GM23338 (cell line): ENCODE measurements around the gene USP32. TPM values are rescaled to one million over a fixed set of nuclear protein-coding genes. Genes with fewer than 3 reads are reported as not detected.

Experiments
- ATAC-seq: fragments of 200-7000 bp; cut with Tn5 transposase; 3 replicates; pipeline ENCODE4 v1.9.1; 2020
- DNase-seq: peaks from one replicate; pipeline ENCODE4 v3.0.0-alpha.2; 2015; ENCODE audit warnings: low spot score
- H2AFZ ChIP-seq: fragments of 200-600 bp; sonication (generic); 2 replicates; pipeline ENCODE4 v1.8.0; 2016; ENCODE audit warnings: antibody characterized with exemption, mild to moderate bottlenecking, moderate library complexity
- H3F3A ChIP-seq: fragments of 200-600 bp; sonication (generic); replicated peaks from 2 replicates; pipeline ENCODE4 v1.8.0; 2017; ENCODE audit warnings: antibody characterized with exemption, mixed run types, low read depth
- H3K27ac ChIP-seq: fragments of 200-600 bp; sonication (generic); 2 replicates; pipeline ENCODE4 v1.6.1; 2016; ENCODE audit warnings: low read depth
- H3K27me3 ChIP-seq: fragments of 200-600 bp; sonication (generic); 2 replicates; pipeline ENCODE4 v1.8.0; 2016; ENCODE audit warnings: mild to moderate bottlenecking, mixed run types, moderate library complexity; ENCODE audit not compliant: insufficient read depth
- H3K36me3 ChIP-seq: fragments of 200-600 bp; sonication (generic); 2 replicates; pipeline ENCODE4 v1.8.0; 2016; ENCODE audit warnings: mild to moderate bottlenecking; ENCODE audit not compliant: insufficient read depth
- H3K4me1 ChIP-seq: fragments of 200-600 bp; sonication (generic); 2 replicates; pipeline ENCODE4 v1.8.0; 2016; ENCODE audit warnings: mild to moderate bottlenecking, moderate library complexity; ENCODE audit not compliant: insufficient read depth
- H3K4me2 ChIP-seq: fragments of 200-600 bp; sonication (generic); 2 replicates; pipeline ENCODE4 v1.7.1; 2017; ENCODE audit warnings: mixed run types
- H3K4me3 ChIP-seq: fragments of 200-600 bp; sonication (generic); 2 replicates; pipeline ENCODE4 v1.6.1; 2016; ENCODE audit warnings: mixed run types
- H3K79me2 ChIP-seq: fragments of 200-600 bp; sonication (generic); replicated peaks from 2 replicates; pipeline ENCODE4 v1.8.0; 2017; ENCODE audit warnings: mild to moderate bottlenecking; ENCODE audit not compliant: insufficient read depth
- H3K9me2 ChIP-seq: fragments of 200-600 bp; sonication (generic); 2 replicates; pipeline ENCODE4 v1.8.0; 2017; ENCODE audit not compliant: insufficient read depth
- H4K20me1 ChIP-seq: fragments of 200-600 bp; sonication (generic); replicated peaks from 2 replicates; pipeline ENCODE4 v1.8.0; 2017; ENCODE audit warnings: mild to moderate bottlenecking; ENCODE audit not compliant: insufficient read depth
- H3K27ac Mint-ChIP-seq: 2 replicates; pipeline ENCODE4 v1.8.0; 2020; ENCODE audit warnings: inconsistent platforms, mild to moderate bottlenecking, moderate library complexity, mixed read lengths
- H3K27me3 Mint-ChIP-seq: 3 replicates; pipeline ENCODE4 v1.8.0; 2022; ENCODE audit warnings: low read depth, mild to moderate bottlenecking, moderate library complexity, mixed read lengths, inconsistent platforms; ENCODE audit not compliant: insufficient read depth, poor library complexity
- H3K36me3 Mint-ChIP-seq: 3 replicates; pipeline ENCODE4 v1.8.0; 2021; ENCODE audit warnings: low read depth, mild to moderate bottlenecking, inconsistent platforms, moderate library complexity, mixed read lengths
- H3K4me1 Mint-ChIP-seq: 3 replicates; pipeline ENCODE4 v1.8.0; 2020; ENCODE audit warnings: mild to moderate bottlenecking, inconsistent platforms, mixed read lengths
- H3K4me3 Mint-ChIP-seq: 3 replicates; pipeline ENCODE4 v1.8.0; 2021; ENCODE audit warnings: moderate library complexity, mild to moderate bottlenecking, inconsistent platforms, mixed read lengths
- H3K9me3 Mint-ChIP-seq: 3 replicates; pipeline ENCODE4 v1.8.0; 2020; ENCODE audit warnings: moderate library complexity, mild to moderate bottlenecking, inconsistent platforms, mixed read lengths
- CREB1 ChIP-seq: fragments of 250-450 bp; sonication (Bioruptor Pico); IDR thresholded peaks from 2 replicates; pipeline ENCODE4 v1.5.0; 2020; ENCODE audit warnings: low read depth, mild to moderate bottlenecking, moderate library complexity
- EZH2 ChIP-seq: fragments of 200-600 bp; sonication (generic); IDR thresholded peaks from one replicate; pipeline ENCODE4 v1.8.0; 2017; ENCODE audit warnings: antibody characterized with exemption, mild to moderate bottlenecking, low read depth; ENCODE audit not compliant: unreplicated experiment
- EZH2phosphoT487 ChIP-seq: fragments of 200-600 bp; sonication (generic); IDR thresholded peaks from one replicate; pipeline ENCODE4 v1.8.1; 2018; ENCODE audit warnings: antibody characterized with exemption; ENCODE audit not compliant: unreplicated experiment
- JUNB ChIP-seq: IDR thresholded peaks from one replicate; pipeline ENCODE4 v1.6.1; 2016; ENCODE audit warnings: antibody characterized with exemption; ENCODE audit not compliant: unreplicated experiment
- NANOG ChIP-seq: IDR thresholded peaks from 2 replicates; pipeline ENCODE4 v1.6.1; 2016; ENCODE audit warnings: antibody characterized with exemption, borderline replicate concordance
- POLR2AphosphoS5 ChIP-seq: IDR thresholded peaks from 2 replicates; pipeline ENCODE4 v1.6.1; 2016; ENCODE audit warnings: antibody characterized with exemption, low read depth
- STAT1 ChIP-seq: IDR thresholded peaks from one replicate; pipeline ENCODE4 v1.6.1; 2016; ENCODE audit warnings: antibody characterized with exemption; ENCODE audit not compliant: unreplicated experiment
- ZNF114 ChIP-seq: fragments of 250-450 bp; sonication (Bioruptor Pico); IDR thresholded peaks from 2 replicates; pipeline ENCODE4 v1.5.0; 2020; ENCODE audit warnings: mild to moderate bottlenecking, moderate library complexity
- ZNF331 ChIP-seq: fragments of 250-450 bp; sonication (Bioruptor Pico); IDR thresholded peaks from 2 replicates; pipeline ENCODE4 v1.5.0; 2020; ENCODE audit warnings: low read depth, mild to moderate bottlenecking, moderate library complexity
- ZNF462 ChIP-seq: fragments of 250-450 bp; sonication (Bioruptor Pico); IDR thresholded peaks from 2 replicates; pipeline ENCODE4 v1.5.0; 2020; ENCODE audit warnings: mild to moderate bottlenecking, moderate library complexity
- polyA plus RNA-seq: library from polyadenylated mRNA; unstranded; fragments of >200 nt; fragmentation: Nextera tagmentation; extraction: Ambion mirVana; gene quantifications from 2 replicates; pipeline ENCODE4 v1.2.1, GENCODE V29; 2016
- total RNA-seq: library from RNA; depleted of rRNA; stranded (reverse); fragments of >200 nt; shearing (Covaris generic); gene quantifications from 2 replicates; pipeline ENCODE4 v1.2.3, GENCODE V29; 2014
- TF ChIP-seq, protein P1 (sequence below), 2 experiments: fragments of 200-600 bp in 1 of 2; sonication (generic) in 1 of 2; conservative IDR thresholded peaks; 2 replicates each; pipeline versions ENCODE4 v1.5.1 to v1.6.1; 2016 to 2017; ENCODE audit warnings: antibody characterized with exemption in 2 of 2, low read depth in 2 of 2, mild to moderate bottlenecking in 2 of 2, moderate library complexity in 1 of 2
- TF ChIP-seq, protein P2 (sequence below): IDR thresholded peaks from 2 replicates; pipeline ENCODE4 v1.6.1; 2016; ENCODE audit warnings: antibody characterized with exemption
- TF ChIP-seq, protein P3 (sequence below): IDR thresholded peaks from one replicate; pipeline ENCODE4 v1.6.1; 2018; ENCODE audit warnings: antibody characterized with exemption; ENCODE audit not compliant: unreplicated experiment

USP32 gene
- total and polyA plus RNA-seq, 2 experiments from 2014 or later = 43.6 to 129 TPM

DNA sequence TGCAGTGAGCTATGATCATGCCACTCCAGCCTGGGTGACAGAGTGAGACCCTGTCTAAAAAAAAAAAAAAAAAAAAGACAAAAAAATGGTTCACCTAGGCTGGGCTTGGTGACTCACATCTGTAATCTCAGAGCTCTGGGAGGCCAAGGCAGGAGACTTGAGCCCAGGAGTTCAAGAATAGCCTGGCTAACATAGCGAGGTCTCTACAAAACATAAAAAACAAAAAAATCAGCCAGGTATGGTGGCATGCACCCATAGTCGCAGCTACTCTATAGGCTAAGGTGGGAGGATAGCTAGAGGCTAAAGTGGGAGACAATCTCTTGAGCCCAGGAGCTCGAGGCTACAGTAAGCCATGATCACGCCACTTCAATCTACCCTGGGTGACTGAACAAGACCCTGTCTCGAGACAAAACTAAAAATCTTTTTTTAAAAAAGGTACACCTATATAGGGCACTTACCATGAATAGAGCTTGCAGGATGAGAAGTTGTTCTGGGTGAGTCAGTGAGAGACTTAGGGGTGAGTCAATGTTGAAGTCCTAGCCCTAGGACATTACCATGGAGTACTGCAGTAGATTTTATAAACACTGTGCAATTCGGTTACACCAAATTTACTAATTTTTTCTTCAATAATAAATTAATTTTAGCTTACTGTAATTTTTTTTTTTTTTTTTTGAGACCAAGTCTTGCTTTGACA is 19.0 kb downstream of the USP32 start:
- Histone ChIP-seq H3K4me2 (peak overlapping the region; percentile 53), H3K79me2 (peaks cover 97% of the 10 kb centered on the region)
- H3K9me3 Mint-ChIP-seq = no peaks in the 10 kb centered on the region

More for the DNA sequence above, 19.0 kb downstream of the USP32 start:
- Histone ChIP-seq H3K27ac (peak overlapping the region; percentile 89), H3K36me3 (no peaks in the 10 kb centered on the region), H4K20me1 (peaks cover 49% of the 10 kb centered on the region), H3K4me1 (peaks cover 31% of the 10 kb centered on the region), H2AFZ (no peak overlapping the region), H3F3A (no peaks in the 10 kb centered on the region), H3K9me2 (no peaks in the 10 kb centered on the region), H3K27me3 (no peaks in the 10 kb centered on the region), H3K4me3 (no peak overlapping the region)
- Mint-ChIP-seq H3K27ac (peak overlapping the region; percentile 92), H3K4me3 (no peak overlapping the region), H3K4me1 (peaks cover 22% of the 10 kb centered on the region), H3K27me3 (no peaks in the 10 kb centered on the region), H3K36me3 (peaks cover 8% of the 10 kb centered on the region; the same call in 2 of the 3 replicates)
- DNase-seq (no peak), ATAC-seq (peak; percentile 61)
- TF ChIP-seq NANOG = no peak
- TF ChIP-seq, protein P1, sequence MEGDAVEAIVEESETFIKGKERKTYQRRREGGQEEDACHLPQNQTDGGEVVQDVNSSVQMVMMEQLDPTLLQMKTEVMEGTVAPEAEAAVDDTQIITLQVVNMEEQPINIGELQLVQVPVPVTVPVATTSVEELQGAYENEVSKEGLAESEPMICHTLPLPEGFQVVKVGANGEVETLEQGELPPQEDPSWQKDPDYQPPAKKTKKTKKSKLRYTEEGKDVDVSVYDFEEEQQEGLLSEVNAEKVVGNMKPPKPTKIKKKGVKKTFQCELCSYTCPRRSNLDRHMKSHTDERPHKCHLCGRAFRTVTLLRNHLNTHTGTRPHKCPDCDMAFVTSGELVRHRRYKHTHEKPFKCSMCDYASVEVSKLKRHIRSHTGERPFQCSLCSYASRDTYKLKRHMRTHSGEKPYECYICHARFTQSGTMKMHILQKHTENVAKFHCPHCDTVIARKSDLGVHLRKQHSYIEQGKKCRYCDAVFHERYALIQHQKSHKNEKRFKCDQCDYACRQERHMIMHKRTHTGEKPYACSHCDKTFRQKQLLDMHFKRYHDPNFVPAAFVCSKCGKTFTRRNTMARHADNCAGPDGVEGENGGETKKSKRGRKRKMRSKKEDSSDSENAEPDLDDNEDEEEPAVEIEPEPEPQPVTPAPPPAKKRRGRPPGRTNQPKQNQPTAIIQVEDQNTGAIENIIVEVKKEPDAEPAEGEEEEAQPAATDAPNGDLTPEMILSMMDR (conservative IDR thresholded peaks at IDR 0.05; ENCODE audit: low read depth in 2 of 2) = no peak
- no peak for TF ChIP-seq CREB1
- TF ChIP-seq ZNF331 (CRISPR knock-in tag) = no peak
- no peak for TF ChIP-seq ZNF114 (CRISPR knock-in tag)
- TF ChIP-seq, protein P2, sequence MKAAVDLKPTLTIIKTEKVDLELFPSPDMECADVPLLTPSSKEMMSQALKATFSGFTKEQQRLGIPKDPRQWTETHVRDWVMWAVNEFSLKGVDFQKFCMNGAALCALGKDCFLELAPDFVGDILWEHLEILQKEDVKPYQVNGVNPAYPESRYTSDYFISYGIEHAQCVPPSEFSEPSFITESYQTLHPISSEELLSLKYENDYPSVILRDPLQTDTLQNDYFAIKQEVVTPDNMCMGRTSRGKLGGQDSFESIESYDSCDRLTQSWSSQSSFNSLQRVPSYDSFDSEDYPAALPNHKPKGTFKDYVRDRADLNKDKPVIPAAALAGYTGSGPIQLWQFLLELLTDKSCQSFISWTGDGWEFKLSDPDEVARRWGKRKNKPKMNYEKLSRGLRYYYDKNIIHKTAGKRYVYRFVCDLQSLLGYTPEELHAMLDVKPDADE = no peak
- TF ChIP-seq EZH2 = no peak
- TF ChIP-seq JUNB = no peak
- TF ChIP-seq, protein P3, sequence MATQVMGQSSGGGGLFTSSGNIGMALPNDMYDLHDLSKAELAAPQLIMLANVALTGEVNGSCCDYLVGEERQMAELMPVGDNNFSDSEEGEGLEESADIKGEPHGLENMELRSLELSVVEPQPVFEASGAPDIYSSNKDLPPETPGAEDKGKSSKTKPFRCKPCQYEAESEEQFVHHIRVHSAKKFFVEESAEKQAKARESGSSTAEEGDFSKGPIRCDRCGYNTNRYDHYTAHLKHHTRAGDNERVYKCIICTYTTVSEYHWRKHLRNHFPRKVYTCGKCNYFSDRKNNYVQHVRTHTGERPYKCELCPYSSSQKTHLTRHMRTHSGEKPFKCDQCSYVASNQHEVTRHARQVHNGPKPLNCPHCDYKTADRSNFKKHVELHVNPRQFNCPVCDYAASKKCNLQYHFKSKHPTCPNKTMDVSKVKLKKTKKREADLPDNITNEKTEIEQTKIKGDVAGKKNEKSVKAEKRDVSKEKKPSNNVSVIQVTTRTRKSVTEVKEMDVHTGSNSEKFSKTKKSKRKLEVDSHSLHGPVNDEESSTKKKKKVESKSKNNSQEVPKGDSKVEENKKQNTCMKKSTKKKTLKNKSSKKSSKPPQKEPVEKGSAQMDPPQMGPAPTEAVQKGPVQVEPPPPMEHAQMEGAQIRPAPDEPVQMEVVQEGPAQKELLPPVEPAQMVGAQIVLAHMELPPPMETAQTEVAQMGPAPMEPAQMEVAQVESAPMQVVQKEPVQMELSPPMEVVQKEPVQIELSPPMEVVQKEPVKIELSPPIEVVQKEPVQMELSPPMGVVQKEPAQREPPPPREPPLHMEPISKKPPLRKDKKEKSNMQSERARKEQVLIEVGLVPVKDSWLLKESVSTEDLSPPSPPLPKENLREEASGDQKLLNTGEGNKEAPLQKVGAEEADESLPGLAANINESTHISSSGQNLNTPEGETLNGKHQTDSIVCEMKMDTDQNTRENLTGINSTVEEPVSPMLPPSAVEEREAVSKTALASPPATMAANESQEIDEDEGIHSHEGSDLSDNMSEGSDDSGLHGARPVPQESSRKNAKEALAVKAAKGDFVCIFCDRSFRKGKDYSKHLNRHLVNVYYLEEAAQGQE = no peak
- no peak for TF ChIP-seq EZH2phosphoT487
- TF ChIP-seq POLR2AphosphoS5 = no peak
- no peak for TF ChIP-seq ZNF462 (CRISPR knock-in tag)
- no peak for TF ChIP-seq STAT1
